ENCODE data around the gene ESCO1.
"Not testable (repeated sequence)": the region's sequence is repeated elsewhere in the genome, so short reads cannot be mapped to it uniquely, and the experiment has no call there.

Gene ESCO1

GRCh38 chr18:21600526-21601410, at the start of gene ESCO1:
ESCO1 (minus strand) TSS chr18:21600704; CDS start chr18:21574843, 25,861 bp downstream.
- peak; percentile 92 to 94 for DNase-seq

GRCh38 chr18:21640375-21640774, 39.9 kb upstream of the ESCO1 start:
- not testable (repeated sequence) for DNase-seq

GRCh38 chr18:21638822-21639221, 38.3 kb upstream of the ESCO1 start:
- no peak for DNase-seq

GRCh38 chr18:21636769-21637168, 36.3 kb upstream of the ESCO1 start:
- DNase-seq: no peak

- DNase-seq: no peak
These were observed 34.2 kb upstream of the ESCO1 start for GRCh38 chr18:21634588-21635199.

- peak in 1 of 2 experiments; percentile 7 for DNase-seq
These were observed 31.9 kb upstream of the ESCO1 start for GRCh38 chr18:21632393-21632792.

- no peak for DNase-seq
These were observed 28.8 kb upstream of the ESCO1 start for GRCh38 chr18:21629089-21629832.

GRCh38 chr18:21621640-21622039, 21.1 kb upstream of the ESCO1 start:
- DNase-seq: not testable (repeated sequence)

- DNase-seq: peak; percentile 64 to 89
These were observed 11.9 kb upstream of the ESCO1 start, which contains the start of gene SNRPD1 for GRCh38 chr18:21612125-21613039. SNRPD1 (plus strand) TSS chr18:21612314; CDS start chr18:21612430, 116 bp downstream.

GRCh38 chr18:21611401-21612124, 11.1 kb upstream of the ESCO1 start:
- DNase-seq: not testable (repeated sequence)

- no peak for DNase-seq
These were observed 4.7 kb upstream of the ESCO1 start for GRCh38 chr18:21605213-21605612.

GRCh38 chr18:21604671-21605070, 4.2 kb upstream of the ESCO1 start:
- DNase-seq: no peak

GRCh38 chr18:21602299-21602587, 1.7 kb upstream of the ESCO1 start:
- DNase-seq: no peak

GRCh38 chr18:21599585-21600525, 649 bp downstream of the ESCO1 start:
- DNase-seq: no peak

- DNase-seq: no peak
These were observed 1.5 kb downstream of the ESCO1 start for GRCh38 chr18:21598726-21599584.

GRCh38 chr18:21597620-21598019, 2.9 kb downstream of the ESCO1 start:
- DNase-seq: no peak

GRCh38 chr18:21593540-21594257, 6.8 kb downstream of the ESCO1 start:
- no peak for DNase-seq

GRCh38 chr18:21592361-21592760, 8.1 kb downstream of the ESCO1 start:
- not testable (repeated sequence) for DNase-seq

- DNase-seq: no peak
These were observed 16.1 kb downstream of the ESCO1 start for GRCh38 chr18:21584391-21584790.
